Lower leg skin (tissue), 3 donors: ENCODE data around the gene RBM6.

Experiments used
- POLR2A ChIP-seq, 2 donors: fragments of 450-650 bp; IDR thresholded peaks; one replicate each; pipeline ENCODE4 v1.6.1; 2016 to 2017; ENCODE audit warnings: antibody characterized with exemption in 2 of 2, mild to moderate bottlenecking in 1 of 2, moderate library complexity in 1 of 2
- TF ChIP-seq, protein P1 (sequence below), 3 donors: fragments of 450-650 bp; IDR thresholded peaks; one replicate each; pipeline ENCODE4 v1.5.1; 2016; ENCODE audit warnings: antibody characterized with exemption in 3 of 3, mild to moderate bottlenecking in 3 of 3, moderate library complexity in 2 of 3

DNA sequence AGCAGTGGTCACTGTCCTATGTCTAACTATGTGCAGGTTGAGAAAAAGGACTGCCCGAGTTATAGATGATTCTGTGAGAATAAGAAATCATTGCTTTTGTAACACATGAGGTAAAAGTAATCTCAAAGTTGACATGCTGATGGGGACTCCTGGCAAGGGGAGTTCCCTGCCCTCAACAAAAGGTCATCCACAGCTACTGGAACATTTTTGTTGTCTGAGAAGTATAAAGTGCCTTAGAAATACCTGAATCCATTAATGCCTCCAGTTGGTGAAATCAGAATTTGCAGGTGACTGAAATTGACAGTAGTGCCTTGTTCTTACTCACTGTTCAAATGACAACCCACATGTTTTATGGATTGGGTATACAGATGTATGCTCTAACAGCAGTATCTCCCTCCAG lies 105.0 kb downstream of the RBM6 start:
- TF ChIP-seq, protein P1, sequence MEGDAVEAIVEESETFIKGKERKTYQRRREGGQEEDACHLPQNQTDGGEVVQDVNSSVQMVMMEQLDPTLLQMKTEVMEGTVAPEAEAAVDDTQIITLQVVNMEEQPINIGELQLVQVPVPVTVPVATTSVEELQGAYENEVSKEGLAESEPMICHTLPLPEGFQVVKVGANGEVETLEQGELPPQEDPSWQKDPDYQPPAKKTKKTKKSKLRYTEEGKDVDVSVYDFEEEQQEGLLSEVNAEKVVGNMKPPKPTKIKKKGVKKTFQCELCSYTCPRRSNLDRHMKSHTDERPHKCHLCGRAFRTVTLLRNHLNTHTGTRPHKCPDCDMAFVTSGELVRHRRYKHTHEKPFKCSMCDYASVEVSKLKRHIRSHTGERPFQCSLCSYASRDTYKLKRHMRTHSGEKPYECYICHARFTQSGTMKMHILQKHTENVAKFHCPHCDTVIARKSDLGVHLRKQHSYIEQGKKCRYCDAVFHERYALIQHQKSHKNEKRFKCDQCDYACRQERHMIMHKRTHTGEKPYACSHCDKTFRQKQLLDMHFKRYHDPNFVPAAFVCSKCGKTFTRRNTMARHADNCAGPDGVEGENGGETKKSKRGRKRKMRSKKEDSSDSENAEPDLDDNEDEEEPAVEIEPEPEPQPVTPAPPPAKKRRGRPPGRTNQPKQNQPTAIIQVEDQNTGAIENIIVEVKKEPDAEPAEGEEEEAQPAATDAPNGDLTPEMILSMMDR (IDR thresholded peaks at IDR 0.05), result no peak
- no peak for TF ChIP-seq POLR2A (IDR thresholded peaks at IDR 0.05)
